Measurements from ENCODE around the gene ZNF550.
"Not testable (repeated sequence)": the region's sequence is repeated elsewhere in the genome, so short reads cannot be mapped to it uniquely, and the experiment has no call there.

ZNF550 gene

GRCh38 chr19:57527136-57527881 lies 32.4 kb downstream of the ZNF550 start, which contains the start of gene ZNF549:
Gene ZNF549 (plus strand): TSS chr19:57527356. CDS start chr19:57527574, 218 bp downstream.
- peak; percentile 90 for DNase-seq

GRCh38 chr19:57518021-57518420 lies 41.6 kb downstream of the ZNF550 start:
- DNase-seq = not testable (repeated sequence)

DNA sequence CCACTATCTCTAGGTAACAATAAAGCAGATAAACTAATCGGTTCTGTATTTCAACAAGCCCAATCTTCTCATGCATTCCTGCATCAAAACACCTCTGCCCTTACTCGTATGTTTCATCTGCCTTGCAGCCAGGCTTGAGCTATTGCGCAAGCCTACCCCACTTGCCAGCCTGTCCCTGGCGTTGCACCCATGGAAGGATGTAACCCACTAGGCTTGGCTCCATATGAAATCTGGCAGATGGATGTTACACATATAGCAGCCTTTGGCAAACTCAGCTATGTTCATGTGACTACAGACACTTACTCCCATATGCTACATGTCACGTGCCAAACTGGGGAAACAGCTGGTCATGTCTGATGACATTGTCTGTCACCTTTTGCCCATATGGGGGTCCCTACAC lies 44.4 kb downstream of the ZNF550 start:
- DNase-seq = no peak

DNA sequence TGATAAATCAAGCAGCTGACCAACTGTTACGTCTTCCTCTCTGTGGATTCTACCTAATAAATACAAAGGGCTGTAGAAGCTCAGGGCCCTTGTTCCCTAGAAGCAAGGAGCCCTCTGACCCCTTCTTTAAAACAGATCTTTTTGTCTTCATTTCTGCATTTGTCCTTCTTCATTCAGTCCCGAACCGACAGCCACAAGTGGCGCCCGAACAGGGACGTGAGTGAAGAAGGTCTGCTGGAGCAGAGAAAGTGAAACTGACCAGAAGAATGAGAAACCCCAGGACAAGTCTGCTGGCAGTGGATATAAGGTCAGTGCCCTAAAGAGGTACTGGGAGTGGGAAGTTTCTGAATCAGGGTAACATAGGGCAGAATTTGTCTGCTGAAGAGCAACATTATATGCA lies 46.8 kb downstream of the ZNF550 start:
- DNase-seq = no peak

DNA sequence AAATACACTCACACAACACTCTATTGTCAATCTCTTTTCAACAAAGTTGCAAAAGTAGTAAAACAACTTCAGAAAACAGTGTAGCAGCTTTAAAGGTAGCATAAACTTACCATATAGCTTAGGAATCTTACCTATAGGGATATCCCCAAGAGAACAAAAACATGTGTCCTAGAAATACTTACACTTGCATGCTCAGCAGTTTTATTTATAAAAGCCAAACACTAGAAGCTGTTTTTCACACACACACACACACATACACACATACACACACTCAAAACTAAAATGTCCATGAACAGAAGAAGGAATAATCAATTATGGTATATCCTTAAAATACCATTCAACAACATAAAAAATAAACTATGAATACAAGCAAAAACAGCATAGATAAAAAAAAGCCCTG lies 48.2 kb downstream of the ZNF550 start:
- no peak for DNase-seq

DNA sequence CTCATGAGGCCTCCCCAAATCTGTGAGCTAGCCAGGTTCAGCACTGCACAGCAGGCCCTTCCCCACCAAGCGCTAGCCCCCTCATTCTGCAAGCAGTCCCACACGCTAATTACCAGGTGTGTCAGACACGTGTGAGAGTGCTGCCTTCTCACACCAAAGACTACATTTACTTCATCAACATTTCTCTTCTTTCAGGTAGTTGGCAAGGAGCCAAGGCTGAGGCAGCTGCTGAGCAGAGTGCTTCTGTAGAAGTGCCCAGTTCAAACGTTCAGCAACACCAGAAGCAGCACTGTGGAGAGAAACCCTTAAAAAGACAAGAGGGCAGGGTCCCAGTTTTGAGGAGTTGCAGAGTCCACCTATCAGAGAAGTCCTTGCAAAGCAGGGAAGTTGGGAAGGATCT lies 53.5 kb downstream of the ZNF550 start:
- DNase-seq = no peak

DNA sequence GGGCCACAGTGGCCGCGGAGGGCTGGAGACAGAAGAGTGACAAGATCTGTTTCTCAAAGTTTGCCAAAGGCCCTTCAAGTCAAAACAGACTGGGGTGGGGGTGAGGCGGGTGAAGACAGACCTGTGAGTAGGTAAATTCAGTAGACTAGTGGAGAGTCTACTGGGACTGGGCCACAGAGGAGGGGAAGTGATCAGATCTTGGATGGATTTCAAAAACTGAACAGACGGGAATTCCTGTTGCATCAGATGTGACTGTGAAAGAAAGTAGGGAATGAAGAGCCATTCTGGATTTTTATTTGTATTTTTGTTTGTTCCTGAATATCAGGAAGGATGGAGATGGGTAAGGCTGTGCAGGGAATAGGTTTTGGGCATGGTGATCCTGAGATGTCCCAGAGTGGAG lies 59.3 kb downstream of the ZNF550 start:
- DNase-seq = not testable (repeated sequence)

DNA sequence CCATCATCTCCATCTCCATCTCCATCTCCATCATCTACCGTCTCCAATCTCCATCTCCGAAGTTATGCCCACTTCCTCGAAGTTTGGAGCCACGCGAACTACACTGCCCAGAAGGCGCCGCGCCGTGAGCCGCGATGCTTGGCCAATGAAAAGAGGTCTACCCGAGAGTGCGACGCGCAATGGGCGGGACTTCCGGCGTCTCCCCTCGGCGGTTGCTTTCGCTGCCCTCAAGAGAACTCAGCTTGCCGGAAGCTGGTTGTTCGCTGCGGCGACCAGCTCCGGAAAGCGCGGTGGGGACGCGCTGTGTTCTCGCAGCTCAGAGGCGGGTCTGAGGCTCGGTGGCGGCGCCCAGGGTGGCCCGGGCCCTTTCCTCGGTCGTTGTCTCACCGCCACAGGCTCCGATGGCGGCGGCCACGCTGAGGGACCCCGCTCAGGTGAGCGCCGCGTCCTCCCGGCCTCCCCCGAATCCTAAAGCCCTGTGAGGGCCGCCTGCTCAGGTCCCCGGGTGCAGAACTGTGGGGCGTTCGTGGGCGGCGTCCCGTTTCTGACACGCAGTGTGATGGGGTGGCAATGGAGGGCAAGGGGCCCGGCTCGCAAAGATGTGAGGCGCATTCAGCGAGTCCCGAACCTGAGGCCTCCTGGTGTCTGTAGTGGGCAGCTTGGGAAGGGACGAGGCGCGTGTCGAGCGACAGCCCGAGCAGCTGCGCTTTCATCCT lies 59.8 kb downstream of the ZNF550 start, which contains the start of gene ZNF773:
Gene ZNF773, plus strand, starts transcription at position 259 of the 716 bp plus-strand sequence. Its CDS starts 143 bp downstream, at position 402.
- DNase-seq = peak; percentile 98

DNA sequence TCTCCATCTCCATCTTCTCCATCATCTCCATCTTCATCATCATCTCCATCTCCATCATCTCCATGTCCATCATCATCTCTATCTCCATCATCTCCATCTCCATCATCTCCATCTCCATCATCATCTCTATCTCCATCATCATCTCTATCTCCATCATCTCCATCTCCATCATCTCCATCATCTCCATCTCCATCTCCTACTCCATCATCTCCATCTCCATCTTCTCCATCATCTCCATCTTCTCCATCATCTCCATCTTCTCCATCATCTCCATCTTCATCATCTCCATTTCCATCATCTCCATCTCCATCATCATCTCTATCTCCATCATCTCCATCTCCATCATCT lies 60.4 kb downstream of the ZNF550 start:
- not testable (repeated sequence) for DNase-seq

DNA sequence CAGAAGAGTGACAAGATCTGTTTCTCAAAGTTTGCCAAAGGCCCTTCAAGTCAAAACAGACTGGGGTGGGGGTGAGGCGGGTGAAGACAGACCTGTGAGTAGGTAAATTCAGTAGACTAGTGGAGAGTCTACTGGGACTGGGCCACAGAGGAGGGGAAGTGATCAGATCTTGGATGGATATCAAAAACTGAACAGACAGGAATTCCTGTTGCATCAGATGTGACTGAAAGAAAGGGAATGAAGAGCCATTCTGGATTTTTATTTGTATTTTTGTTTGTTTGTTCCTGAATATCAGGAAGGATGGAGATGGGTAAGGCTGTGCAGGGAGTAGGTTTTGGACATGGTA lies 71.4 kb downstream of the ZNF550 start:
- DNase-seq = not testable (repeated sequence)

DNA sequence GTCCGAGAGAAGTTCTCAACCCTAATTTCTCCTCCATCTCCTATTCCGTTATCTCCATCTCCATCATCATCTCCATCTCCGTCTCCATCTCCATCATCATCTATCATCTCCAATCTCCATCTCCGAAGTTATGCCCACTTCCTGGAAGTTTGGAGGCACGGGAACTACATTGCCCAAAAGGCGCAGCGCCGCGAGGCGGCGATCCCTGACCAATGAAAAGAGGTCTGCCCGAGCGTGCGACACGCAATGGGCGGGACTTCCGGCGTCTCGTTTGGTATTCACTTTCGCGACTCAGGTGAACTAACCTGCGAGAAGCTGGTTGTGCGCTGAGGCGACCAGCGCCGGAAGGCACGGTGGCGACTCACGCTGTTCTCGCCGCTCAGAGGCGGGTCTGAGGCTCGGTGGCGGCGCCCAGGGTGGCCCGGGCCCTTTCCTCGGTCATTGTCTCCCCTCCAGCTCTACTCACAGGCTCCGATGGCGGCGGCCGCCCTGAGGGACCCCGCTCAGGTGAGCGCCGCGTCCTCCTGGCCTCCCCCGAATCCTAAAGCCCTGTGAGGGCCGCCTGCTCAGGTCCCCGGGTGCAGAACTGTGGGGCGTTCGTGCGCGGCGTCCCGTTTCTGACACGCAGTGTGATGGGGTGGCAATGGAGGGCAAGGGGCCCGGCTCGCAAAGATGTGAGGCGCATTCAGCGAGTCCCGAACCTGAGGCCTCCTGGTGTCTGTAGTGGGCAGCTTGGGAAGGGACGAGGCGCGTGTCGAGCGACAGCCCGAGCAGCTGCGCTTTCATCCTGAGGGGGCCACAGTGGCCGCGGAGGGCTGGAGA lies 72.0 kb downstream of the ZNF550 start, which contains the start of gene ZNF419:
Gene ZNF419, plus strand, starts transcription at position 274 of the 822 bp plus-strand sequence. Its CDS starts 201 bp downstream, at position 475.
- peak; percentile 98 for DNase-seq
